Muscle of back (tissue), 11 donors: ENCODE measurements around the gene PHF19. TPM values are rescaled to one million over a fixed set of nuclear protein-coding genes. Genes with fewer than 3 reads are reported as not detected.
A peak's percentile ranks its signal among the peaks of the same experiment; 100 is the strongest.

Source experiments
- DNase-seq, 3 donors: peaks; one replicate each; pipeline versions ENCODE4 v3.0.0 to v3.0.0-alpha.2; 2013
- polyA plus RNA-seq, 10 donors: library from polyadenylated mRNA; unstranded; fragments of 120-200 nt; gene quantifications; one replicate each; pipeline ENCODE4 v1.2.1, GENCODE V29; 2013; ENCODE audit not compliant: insufficient read length in 10 of 10

The PHF19 gene
- polyA plus RNA-seq, 10 donors = 29.9 to 40.5 (median 35.0) TPM

GRCh38 chr9:120874226-120875194 is 2.5 kb downstream of the PHF19 start:
- DNase-seq = no peak

DNA sequence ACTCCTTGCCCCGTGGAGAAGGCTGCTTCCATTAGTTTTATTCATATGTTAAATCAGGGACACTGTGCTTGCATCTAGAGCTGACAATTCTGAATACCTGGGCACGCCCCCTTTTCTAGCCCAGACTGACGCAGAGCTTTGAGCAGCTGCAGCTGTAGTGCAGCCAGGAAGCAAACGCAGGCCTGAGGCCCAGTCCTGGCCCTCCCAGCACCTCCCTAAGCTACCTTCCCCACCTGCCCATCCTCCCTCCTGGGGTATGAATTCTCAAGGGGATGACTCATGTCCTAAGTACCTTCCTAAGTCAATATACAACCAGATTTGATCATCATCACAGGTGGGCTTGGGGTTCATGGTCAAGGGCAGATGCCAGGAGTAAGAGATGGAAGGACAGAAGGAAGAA is 3.5 kb downstream of the PHF19 start:
- DNase-seq = no peak

DNA sequence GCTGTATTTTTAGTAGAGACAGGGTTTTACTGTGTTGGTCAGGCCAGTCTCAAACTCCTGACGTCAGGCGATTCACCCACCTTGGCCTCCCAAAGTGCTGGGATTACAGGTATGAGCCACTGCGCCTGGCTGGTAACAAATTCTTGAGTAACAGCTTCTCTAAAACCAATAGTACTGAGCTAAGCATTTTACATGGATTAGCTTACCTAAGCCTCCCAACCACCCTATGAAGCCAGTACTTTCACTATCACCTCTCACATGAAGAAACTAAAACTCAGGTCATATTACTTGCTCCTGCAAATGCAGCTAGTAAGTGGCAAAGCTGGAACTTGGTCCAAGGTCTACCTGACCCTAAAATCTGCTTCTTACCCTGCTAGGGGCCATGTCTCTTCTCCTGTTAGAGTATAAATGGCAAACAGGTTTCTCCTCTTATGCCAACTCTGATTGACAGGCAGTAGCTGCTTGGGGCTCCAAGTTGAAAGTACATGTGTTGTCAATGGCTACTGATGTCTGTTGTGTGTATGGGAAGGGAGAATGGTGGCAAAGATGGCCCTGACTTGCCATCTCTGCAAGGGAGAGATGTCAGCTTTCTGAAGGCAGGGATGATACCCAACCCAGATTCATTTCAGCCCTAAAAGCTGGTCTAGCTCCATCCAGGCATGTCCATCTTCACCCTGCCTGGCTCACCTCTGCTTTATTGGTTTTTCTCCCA is 4.0 kb downstream of the PHF19 start:
- no peak for DNase-seq

DNA sequence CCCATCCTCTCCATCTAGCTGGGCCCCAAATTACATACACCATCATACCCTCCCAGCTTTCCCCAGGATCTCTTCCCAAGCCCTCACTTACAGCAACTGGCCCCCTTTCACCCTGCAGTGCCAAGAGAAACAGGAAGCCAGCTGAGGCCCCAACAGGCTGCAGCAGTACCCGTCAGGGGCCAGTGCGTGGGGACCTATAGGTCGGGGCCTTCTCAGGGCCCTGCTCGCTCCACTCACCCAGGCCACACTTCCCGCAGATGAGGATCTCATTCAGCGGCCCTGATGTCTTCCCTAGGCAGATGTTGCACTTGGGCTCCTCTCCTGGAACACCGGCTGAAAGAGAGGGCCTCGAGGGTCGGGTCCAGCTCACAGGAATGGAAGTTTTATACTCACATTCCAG is 6.8 kb downstream of the PHF19 start:
- DNase-seq = no peak

DNA sequence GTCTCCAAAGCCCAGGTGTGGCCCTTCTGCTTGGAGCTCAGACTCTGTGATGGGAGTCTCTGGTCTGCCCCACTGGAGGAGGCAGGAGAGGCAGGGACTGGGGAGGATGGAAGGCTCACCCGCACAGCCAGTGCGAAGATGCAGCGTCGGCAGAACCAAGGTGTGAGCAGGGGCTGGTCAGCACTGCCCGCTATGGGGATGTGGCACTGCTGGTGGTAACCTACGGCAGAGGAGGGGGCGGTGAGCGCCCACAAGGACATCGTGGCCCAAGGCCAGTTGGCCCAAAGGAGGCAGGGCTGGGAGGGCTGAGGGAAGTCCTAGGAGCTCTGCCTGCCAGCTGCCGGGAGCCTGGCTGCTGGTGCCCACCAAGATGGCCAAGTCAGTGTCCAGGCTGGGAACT is 7.3 kb downstream of the PHF19 start:
- DNase-seq = no peak

DNA sequence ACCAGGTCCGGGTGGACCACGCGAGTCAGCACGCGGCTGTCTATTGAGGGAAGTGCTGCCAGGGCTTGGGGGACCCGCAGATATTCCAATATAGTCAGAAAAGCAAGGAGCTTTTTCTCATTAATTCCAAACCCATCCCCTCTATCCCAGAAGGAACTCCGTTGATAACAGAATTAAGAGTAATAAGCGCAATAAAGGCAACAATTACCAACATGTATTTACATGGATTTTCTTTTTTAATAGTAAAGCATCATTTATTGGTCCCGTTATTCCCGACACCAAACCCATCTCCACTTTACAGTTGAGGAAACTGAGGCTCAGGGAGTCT is 7.7 kb downstream of the PHF19 start:
- DNase-seq = no peak

- DNase-seq = peak; percentile 91 to 95 (median 92)
Observed at GRCh38 chr9:120868676-120869359, 8.2 kb downstream of the PHF19 start.

DNA sequence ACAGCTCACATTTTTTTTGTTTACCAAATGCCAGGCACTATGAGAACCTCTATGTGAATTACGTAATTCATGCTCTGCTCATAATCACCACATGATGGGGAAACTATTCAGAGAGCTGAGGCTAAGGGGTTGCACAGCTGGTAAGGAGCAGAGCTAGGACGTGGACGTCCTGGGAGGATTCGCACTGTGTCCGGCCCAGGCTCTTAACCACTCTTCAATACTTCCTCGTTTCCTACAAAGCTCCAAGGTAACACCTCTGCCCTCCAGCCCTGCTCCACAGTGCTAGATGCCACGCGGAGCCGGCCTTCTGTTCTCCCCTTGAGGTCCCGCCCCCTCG is 8.7 kb downstream of the PHF19 start:
- no peak for DNase-seq

DNA sequence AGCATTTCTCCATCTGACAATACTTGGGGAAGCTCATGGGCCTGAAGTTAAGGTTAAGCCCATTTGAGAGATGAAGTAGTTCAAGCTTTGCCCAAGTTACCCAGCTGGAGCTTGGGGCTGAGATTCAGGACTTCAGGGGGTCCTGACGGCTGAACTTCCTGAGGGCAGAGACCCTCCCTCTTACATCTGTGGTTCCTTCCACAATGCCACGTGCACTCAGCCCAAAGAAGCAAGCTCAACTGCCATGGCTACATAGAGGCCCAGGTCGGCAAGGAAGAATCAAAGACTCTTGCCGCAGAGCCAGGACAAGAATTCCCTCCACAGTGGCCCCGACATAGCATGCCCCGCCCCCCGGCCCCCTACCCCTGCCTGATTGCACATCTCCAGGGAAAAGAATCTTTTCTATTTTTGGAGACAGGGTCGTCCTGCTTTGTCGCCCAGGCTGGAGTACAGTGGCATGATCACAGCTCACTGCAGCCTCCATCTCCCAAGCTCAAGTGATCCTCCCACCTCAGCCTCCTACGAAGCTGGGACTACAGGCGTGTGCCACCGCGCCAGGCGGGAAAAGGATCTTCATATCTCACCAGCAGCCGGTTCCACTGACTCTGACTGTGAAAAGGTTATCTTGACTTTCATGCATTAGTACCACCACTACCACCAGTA is 9.2 kb downstream of the PHF19 start:
- DNase-seq = no peak

DNA sequence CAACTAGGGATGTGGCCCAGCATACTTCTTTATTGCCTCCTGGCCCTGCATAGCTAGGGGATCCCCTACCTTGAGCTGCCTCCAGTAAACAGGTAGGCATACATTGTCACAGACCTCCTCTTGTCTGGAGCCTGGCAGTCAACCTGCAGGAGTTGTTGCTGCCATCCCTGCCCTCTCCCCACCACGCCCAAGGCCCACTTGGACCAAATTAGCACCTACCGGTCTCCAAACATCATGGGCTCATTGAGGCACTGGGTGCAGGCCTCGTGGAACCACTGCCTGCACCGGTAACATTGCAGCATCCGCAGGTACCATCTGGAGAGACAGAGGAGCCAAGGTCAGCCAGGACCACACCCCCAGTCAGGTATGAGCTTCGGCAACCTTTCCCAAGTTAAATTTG is 10.3 kb downstream of the PHF19 start:
- DNase-seq = no peak

- DNase-seq = no peak
Observed at GRCh38 chr9:120865809-120866208, 11.2 kb downstream of the PHF19 start.

GRCh38 chr9:120865176-120865575 is 11.8 kb downstream of the PHF19 start:
- DNase-seq = no peak

- DNase-seq = no peak
Observed at GRCh38 chr9:120864719-120865118, 12.3 kb downstream of the PHF19 start.

- no peak for DNase-seq
Observed at GRCh38 chr9:120863833-120864232, 13.2 kb downstream of the PHF19 start.

GRCh38 chr9:120862452-120862851 is 14.5 kb downstream of the PHF19 start:
- DNase-seq = no peak

- DNase-seq = no peak
Observed at GRCh38 chr9:120861935-120862334, 15.1 kb downstream of the PHF19 start.

- DNase-seq = no peak
Observed at GRCh38 chr9:120860083-120860482, 16.9 kb downstream of the PHF19 start.

- DNase-seq = no peak
Observed at GRCh38 chr9:120859361-120859760, 17.6 kb downstream of the PHF19 start.

DNA sequence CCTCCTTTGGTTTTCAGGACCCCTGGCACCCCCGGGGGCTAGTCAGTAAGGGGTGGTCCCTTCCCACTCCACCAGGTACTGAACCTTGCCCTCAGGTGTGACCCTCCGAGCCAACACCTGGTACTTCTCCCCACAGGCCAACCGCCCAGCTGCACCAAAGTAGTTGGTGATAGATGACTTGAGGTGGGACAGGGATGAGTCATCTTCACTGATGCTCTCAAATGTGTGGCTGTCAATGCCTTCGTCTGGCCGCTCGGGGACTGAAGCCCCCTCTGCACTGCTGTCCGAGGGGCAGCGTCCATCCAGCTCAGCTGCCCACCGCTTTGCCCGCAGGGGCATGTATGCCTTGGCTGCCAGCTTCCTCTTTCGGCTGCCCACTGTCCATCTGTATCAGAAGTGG is 19.1 kb downstream of the PHF19 start:
- no peak for DNase-seq

DNA sequence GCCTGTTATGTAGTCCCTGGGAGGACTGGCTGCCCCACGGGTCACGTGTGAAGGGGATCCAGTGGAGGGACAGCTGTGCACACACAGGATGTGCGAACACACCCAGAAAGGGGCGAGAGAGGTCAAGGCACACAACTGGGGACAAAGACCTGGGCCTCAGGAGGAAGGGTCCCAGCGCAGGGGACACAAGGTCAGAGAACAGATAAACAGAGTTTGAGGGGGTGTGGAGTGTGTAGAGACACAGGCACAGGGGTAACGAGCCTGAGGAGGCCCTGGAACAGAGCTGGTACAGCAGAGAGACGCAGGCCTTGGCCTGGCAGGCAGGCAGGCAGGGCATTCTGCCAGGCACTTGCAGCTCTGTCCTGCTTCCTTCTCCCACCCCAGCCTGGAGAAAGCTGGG is 19.5 kb downstream of the PHF19 start:
- no peak for DNase-seq

DNA sequence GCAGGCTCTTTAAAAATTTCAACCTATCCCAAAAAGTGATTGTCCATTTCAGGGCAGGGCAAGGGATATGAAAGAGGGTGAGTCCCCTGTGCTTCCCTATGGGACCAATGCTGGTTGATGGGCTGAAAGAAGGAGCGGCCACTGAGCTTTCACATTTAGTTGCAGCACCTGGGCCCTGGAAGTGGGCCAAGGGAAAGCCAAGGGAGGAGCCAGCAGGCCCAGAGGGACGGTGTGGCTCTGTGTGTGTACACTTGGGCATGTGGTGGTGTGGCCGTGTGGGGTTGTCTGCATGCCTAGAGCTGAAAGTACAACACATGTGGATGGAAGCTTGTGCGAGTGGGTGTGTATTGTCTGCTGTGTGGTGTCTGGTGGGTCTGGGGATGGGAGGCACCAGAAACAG is 20.3 kb downstream of the PHF19 start:
- DNase-seq = no peak
